SU-DHL-6 (cell line): ENCODE results near the gene ANKRD26.

Experiments
- CTCF ChIP-seq: fragments of 200-600 bp; sonication (generic); IDR thresholded peaks from one replicate; pipeline ENCODE4 v1.5.1; 2017; ENCODE audit warnings: antibody characterized with exemption, mild to moderate bottlenecking, low read length, moderate library complexity; ENCODE audit not compliant: insufficient read depth, poor library complexity, severe bottlenecking
- EZH2phosphoT487 ChIP-seq: fragments of 200-600 bp; sonication (generic), shearing (Covaris generic); conservative IDR thresholded peaks from 2 replicates; pipeline ENCODE4 v1.6.1; 2018; ENCODE audit warnings: mild to moderate bottlenecking, antibody characterized with exemption, low read length, moderate library complexity, mixed read lengths

- TF ChIP-seq CTCF (no peak), EZH2phosphoT487 (no peak)
Measured at GRCh38 chr10:27022048-27022447, 78.2 kb downstream of the ANKRD26 start.
